ENCODE results near the gene FHAD1.

- TF ChIP-seq CTCF (IDR thresholded peaks at IDR 0.05) (no peak), POLR2A (IDR thresholded peaks at IDR 0.05) (no peak)
These were observed 1.2 kb downstream of the FHAD1 start for GRCh38 chr1:15248216-15248615.

Data from right lobe of liver (tissue), 4 donors.